GM18858 (cell line): Measurements from ENCODE around the gene ERO1B.
"Not testable (repeated sequence)": the region's sequence is repeated elsewhere in the genome, so short reads cannot be mapped to it uniquely, and the experiment has no call there.

Experiments
- ATAC-seq: cut with Tn5 transposase; IDR thresholded peaks from one replicate; pipeline ENCODE4 v1.9.1; 2021; ENCODE audit not compliant: unreplicated experiment

Gene ERO1B, protein sequence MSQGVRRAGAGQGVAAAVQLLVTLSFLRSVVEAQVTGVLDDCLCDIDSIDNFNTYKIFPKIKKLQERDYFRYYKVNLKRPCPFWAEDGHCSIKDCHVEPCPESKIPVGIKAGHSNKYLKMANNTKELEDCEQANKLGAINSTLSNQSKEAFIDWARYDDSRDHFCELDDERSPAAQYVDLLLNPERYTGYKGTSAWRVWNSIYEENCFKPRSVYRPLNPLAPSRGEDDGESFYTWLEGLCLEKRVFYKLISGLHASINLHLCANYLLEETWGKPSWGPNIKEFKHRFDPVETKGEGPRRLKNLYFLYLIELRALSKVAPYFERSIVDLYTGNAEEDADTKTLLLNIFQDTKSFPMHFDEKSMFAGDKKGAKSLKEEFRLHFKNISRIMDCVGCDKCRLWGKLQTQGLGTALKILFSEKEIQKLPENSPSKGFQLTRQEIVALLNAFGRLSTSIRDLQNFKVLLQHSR

DNA sequence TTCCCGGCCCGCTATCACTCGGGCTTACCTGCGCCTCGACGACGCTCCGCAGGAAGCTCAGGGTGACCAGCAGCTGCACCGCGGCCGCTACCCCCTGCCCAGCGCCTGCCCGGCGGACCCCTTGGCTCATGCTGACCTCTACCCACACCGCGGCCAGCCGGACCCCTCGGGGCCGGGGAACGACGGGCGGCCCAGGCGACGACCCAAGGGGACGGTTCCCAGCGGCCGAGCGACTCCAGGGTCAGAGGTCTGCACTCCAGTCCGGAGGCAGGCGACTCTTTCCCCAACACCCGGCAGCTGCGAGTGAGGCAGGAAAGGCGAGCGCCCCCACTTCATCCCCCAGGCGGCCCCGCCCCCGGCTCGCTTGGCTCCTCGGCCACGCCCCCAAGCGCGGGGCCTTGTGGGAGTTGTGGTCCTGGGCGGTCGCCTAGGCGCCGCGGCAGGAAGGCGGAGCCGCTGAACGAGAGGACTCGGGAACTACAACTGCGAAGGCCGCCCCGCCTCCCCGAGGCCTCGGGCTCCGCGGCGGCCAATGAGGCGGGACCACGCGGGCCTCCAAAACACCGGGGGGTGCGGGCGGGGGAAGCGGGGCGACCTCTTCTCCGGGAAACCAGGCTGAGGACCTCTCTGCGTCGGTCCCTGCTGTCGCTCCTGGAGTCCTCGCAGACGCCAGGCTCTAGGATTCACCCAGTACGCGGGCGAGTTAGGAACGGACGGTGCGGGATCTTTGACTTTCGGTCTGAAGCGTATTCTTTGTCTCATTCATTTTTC lies at the start of gene ERO1B:
ERO1B (minus strand) TSS at position 305 of the 771 bp plus-strand sequence; CDS start at position 130, 175 bp downstream.
- ATAC-seq: peak; percentile 68

DNA sequence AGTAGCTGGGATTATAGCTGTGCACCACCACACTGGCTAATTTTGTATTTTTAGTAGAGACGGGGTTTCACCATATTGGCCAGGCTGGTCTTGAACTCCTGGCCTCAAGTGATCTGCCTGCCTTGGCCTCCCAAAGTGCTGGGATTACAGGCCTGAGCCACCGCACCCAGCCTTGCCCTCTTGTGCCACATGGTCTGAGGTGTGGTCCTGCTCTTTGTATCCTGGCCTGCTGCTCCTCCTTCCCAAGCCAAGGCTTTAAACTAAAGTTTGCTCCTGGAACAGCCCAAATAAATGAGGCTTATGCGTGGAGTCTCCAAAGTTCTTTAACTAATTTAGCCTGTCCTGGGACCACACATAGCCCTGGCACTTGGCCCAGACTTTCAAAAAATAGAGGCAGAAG lies 49.7 kb upstream of the ERO1B start:
- not testable (repeated sequence) for ATAC-seq

DNA sequence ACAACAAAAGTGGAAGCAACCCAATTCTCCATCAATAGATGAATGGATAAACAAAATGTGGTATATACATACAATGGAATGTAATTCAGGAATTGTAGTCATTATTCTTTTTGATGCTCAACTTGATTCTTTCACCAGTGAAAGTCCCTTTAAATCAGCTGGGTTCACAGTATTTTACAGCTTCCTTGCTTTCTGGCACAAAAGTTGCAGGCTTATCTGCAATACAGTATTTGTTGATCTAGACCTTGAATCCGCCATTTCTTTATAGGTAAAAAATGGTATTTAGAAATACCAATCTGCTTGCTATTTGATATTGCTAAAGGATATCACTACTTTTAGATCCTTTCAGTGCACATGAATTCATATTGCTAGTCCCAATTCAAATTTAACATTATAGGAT lies 44.7 kb upstream of the ERO1B start:
- no peak for ATAC-seq

DNA sequence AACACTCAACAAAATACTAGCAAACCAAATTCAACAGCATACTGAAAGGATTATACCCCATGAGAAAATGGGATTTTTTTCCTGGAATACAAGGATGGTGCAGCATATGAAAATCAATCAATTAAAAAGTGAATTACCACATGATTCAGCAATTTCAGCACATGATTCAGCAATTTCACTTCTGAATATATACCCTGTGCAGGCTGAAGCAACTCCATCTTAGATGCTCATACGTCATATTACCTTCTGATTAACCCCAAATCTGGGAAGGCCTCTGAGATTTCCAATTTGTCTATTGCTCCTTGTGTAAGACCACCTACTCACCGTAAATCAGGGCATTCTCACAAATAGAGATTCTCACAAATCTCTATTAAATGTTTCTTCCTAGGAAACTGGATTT lies 43.8 kb upstream of the ERO1B start:
- ATAC-seq: no peak

DNA sequence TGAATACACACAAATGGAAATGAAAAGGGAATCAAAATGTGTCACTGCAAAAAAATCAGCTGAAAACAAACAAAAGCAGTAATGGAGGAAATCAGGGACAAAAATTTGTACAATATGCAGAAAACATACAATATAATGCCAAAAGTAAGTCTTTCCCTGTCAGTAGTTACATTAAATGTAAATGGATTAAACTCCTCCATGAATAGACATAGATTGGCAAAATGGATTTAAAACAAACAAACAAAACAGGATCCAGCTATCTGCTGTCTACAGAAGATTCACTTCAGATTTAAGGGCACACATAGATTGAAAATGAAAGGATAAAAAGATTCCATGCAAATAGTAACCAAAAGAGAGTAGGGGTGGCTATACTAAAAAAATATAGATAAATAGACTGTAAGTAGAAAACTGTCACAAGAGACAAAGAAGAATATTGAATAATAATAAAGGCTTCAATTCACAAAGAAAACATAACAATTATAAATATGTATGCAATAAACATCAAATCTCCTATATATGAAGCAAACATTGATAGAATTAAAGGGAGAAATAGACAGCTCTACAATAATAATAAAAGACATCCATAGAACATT lies 42.2 kb upstream of the ERO1B start:
- no peak for ATAC-seq

DNA sequence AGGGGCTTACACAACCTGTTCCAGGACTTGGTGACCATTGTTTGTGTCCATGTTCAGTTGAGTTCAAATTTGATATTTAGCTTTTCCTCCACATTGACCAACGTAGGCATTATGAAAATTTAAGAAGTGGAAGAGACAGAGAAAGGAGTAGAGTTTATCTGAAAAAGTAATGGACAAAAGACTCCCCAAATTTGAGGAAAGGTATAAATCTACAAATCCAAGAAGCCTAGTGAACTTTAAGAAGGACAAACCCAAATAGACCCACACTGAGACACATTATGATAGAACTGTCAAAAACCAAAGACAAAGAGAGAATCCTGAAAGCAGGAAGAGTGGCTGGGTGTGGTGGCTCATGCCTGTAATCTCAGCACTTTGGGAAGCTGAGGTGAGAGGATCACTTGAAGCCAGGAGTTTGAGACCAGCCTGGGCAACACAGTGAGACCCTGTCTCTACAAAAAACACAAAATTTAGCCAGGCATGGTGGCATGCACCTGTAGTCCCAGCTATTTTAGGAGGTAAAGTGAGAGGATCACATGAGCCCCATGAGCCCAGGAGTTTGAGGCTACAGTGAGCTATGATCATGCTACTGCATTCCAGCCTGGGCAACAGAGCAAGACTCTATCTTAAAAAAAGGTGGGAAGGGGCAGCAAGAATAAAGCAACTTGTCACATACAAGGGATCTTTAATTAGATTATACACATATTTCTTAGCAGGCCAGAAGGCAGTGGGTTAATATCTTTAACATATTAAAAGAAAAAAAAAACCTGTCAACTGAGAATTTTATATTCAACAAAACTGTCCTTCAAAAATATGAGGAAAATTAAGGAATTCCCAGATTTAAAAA lies 41.0 kb upstream of the ERO1B start:
- ATAC-seq: no peak

DNA sequence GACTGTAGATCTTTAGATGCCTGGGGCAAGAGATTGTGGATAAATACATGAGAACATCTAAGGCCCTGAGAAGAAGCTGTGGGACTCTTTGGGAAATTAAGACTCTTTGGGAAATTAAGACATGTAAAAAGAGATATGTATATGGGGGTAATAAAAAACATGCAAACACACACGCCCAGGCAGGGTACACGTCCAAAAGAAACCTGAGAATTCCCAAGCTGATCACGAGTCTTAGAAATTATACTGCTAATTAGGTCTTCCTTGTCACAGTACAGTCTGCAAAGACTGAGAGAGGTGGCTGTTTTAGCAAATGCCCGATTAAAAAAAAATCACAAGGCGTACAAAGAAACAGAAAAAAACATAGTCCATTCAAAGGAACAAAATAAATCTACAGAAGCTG lies 39.3 kb upstream of the ERO1B start:
- ATAC-seq: no peak

DNA sequence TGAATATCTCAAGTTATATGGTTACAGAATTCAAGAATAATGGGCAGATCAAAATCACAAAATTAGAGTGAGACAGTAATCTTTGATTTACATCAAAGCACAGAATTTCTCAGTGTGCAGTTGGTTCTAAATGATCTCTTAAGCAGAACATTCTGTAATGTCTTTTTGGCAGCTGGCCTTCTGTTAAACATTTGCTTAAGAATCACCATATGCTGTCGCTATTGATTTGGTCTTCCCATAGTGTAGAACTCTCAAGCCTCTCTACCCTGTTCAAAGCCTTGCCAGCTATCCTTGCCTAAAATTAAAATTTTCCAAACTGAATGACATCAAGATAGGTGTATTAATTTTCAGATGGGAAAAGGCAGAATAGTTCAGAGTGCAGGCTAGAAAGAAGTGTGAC lies 38.9 kb upstream of the ERO1B start:
- ATAC-seq: no peak

DNA sequence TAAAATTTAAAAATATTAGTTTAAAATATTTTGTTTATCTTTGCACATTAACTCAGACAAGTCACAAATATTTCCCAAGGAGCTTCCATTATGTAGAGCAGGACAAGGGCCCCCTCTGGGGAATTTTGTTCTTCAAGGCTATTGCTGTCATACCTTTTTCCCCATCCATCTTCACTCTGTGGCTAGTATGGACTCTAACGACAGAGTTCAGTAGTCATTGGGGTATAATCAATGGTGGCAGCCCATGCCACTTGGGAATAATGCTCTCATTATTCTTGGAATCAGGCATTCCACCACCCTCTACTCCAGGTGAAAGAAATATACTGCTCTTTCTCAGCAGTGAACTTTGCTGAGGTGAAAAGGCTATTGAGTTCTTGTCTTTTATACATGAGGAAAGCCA lies 38.5 kb upstream of the ERO1B start:
- no peak for ATAC-seq

DNA sequence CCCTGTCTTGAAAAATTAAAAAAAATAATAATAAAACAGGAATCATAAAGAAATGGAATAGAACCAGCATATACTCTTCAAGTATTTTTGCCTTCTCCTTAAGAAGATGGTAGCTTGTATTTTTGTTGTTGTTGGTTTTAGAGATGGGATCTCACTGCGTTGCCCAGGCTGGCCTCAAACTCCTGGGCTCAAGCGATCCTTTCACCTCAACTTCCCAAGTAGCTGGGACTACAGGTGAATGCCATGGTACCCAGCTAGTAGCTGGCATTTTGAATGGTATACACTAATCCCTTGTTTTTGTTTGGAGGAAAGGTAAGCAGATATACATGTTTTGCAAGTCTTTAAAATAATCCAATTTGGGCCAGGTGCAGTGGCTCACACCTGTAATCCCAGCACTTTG lies 34.7 kb upstream of the ERO1B start:
- ATAC-seq: no peak

DNA sequence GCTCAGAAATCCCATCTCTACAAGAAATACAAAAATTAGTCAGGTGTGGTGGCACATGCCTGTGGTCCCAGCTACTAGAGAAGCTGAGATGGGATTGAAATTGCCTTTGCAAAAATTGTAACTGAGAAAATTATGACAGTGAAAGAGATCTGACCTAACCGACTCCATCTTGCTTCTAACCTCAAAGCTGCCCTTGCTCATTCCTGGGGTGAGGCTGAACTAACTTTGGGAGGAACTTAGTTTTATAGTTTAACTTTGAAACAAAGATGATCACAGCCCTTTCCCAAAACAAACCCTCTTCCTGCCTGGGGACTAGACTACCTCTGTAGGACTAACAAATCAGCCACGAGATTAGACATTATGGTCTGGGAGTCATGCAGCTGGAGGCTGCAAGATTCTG lies 33.8 kb upstream of the ERO1B start:
- no peak for ATAC-seq

DNA sequence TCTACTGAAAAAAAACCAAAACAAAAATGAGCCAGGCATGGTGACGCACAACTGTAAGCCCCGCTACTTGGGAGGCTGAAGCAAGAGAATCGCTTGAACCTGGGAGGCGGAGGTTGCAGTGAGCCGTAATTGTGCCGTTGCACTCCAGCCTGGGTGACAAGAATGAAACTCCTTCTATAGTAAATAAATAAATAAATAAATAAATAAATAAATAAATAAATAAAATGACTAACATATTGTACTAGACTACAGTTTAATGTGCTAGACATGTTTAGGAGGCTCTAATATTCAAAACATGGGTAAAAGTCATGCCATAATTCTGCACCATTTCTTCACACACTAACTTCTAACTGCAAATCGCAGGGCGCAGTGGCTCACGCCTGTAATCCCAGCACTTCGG lies 33.3 kb upstream of the ERO1B start:
- ATAC-seq: no peak

DNA sequence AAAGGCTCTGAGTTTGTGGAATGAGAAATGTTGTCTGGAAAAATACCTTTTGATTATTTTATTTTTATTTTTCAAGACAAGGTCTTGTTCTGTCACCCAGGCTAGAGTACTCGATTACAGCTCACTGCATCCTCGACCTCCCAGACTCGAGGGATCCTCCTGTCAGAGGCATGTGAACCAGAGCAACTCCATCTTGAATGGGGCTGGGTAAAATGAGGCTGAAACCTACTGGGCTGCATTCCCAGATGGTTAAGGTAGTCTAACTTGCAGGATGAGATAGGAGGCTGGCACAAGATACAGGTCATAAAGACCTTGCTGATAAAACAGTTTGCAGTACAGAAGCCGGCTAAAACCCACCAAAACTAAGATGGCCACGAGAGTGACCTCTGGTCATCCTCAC lies 32.3 kb upstream of the ERO1B start:
- not testable (repeated sequence) for ATAC-seq

DNA sequence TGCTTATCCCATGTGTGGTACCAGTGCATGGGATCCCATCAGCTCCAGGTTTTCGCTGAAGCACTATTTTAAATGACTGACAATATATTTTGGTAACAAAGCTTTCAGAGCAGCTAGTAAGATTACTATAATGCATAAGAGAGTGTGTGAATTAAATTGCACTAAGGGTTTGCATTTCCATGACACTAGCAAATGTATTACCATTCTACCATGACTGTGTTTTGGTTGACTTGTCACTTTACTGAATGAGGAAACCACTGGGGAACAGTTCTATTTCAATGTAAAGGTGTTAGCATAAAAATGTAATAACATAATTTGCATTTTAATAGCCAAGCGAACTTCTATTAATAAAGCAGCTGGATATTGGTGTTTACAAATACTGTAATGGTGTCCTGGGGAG lies 31.7 kb upstream of the ERO1B start:
- ATAC-seq: no peak

DNA sequence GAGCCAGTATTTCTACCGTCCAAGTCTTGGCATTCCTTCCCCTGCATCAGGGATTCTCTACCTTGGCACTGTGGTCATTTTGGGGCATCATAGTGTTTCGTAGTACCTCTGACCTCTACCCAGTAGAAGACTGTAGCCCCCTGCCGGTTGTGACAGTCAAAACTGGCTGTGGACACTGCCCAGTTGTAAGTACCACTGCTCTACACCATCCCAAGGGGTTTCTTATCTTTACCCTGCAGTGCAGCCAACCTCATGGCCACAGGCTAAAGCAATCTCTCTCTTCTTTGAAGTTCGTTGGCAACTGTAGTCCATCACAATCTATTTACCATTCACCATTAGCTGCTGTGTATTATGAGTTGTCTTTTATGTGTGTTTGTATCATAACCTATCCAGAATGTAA lies 29.3 kb upstream of the ERO1B start:
- ATAC-seq: no peak

DNA sequence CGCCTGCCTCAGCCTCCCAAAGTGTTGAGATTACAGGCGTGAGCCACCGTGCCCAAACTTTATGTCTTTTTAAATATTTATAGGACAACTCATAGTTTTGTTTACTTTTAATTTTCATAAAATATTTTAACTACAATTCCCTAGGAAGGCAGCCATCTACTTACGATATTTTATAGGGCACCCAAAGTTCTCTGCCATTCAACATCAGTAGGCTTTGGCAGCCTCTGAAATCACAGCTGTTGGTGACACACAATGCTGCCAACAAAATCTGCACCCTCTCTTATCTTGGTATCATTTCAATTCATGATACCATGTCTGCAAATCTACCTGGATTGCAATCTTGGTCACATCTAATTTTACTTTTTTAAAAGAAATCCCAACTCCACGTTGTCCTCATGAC lies 27.1 kb upstream of the ERO1B start:
- no peak for ATAC-seq

DNA sequence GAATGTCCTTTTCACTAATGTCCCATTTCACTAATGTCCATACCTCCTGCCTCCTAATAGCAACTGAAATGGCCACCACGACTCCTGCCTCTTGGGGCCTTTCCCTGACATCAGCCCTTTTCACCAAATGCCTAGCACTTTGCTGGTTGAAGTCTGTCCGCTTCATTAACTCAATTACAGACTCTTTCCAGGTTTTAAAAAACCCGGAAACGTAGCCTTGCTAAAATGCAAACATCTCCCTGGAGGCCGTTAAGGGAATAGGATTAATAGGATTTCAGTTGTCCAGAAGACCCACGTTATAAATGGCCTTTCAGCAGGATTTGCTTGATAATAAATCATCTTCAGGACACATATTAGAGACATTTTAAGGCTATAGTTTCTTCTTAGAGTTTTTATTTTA lies 25.7 kb upstream of the ERO1B start:
- ATAC-seq: no peak

DNA sequence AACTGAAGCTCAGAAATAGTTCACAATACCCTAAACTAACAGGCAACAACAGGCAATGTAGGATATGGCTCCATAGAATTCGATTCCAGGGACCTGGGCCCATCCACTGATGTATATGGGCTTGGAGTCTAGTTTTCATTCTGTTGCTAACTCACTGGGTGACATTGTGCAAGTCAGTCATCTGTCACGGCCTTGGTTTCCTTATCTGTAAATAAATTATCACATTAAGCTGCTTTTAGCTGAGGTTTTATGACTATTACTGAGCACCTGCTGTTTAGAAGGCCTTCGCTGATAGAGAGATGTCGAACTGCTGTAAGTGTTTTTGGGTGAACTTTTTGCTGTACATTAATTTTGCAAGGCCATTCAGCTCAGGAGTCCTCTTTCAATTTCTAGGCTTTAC lies 22.9 kb upstream of the ERO1B start:
- ATAC-seq: no peak

DNA sequence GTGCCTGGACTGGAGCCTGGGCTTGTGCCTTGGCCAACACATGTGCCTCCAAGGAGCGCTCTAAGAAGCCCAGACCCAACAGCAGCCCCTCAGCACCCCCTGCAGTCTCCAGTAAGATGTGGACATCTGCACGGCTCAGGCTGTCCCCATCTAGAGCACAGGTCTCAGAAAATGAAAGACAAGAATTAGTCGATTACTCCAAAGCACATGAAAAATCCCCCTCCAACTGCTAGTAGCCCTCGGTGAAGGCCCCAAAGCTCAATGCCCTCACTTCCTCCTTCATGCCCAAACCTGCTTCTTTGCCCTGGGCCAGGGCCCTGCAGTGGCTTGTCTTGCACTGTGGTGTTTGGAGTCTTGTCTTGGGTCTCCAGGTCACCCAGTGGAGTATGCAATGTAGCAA lies 21.9 kb upstream of the ERO1B start:
- ATAC-seq: no peak

DNA sequence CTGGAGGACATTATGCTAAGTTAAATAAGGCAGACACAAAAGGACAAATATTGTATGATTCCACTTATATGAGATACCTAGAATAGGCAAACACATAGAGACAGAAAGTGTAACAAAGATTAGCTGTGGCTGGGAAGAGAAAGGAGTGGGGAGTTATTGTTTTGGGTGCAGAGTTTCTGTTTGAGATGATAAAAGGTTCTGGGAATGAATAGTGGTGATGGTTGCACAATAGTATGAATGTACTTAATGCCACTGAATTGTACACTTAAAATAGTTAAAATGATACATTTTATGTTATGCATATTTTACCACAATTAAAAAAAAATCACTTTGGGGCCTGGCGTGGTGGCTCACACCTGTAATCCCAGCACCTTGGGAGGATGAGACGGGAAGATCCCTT lies 21.2 kb upstream of the ERO1B start:
- no peak for ATAC-seq

DNA sequence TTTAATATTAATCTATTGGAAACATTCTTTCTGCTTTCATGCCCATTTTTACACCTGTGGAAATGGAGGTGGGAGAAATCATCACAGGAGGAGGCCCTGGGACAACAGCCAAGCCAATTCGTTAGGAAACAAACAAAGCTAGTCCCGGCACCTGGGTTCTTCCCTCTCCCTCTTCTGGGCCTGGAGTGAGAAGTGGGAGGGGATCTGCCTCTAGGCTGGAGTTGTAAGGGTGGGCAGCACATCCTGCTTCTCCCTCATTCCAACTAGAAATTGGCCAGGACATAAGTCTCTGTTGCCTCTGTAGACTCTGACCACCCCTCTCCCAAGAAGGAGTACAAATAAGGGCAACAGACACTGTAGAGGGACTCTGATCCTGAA lies 20.2 kb upstream of the ERO1B start:
- no peak for ATAC-seq
